Kidney epithelial cell (primary cell): Measurements from ENCODE around the gene PLD2. TPM values are rescaled to one million over a fixed set of nuclear protein-coding genes. Genes with fewer than 3 reads are reported as not detected.

Source experiments
- DNase-seq: peaks from one replicate; pipeline ENCODE4 v3.0.0-alpha.2; 2010; ENCODE audit warnings: low read depth
- H3K27me3 ChIP-seq: 2 replicates; pipeline ENCODE4 v1.6.0; 2011; ENCODE audit warnings: low read length; ENCODE audit not compliant: control insufficient read depth, insufficient read depth
- H3K36me3 ChIP-seq: 2 replicates; pipeline ENCODE4 v1.5.1; 2011; ENCODE audit warnings: low read length; ENCODE audit not compliant: control insufficient read depth, insufficient read depth
- H3K4me3 ChIP-seq: 2 replicates; pipeline ENCODE4 v1.5.1; 2011; ENCODE audit warnings: low read depth, mild to moderate bottlenecking, control low read depth, low read length
- total RNA-seq: library from RNA; depleted of rRNA; stranded (reverse); fragments of >200 nt; gene quantifications from 2 replicates; pipeline ENCODE4 v1.2.3, GENCODE V29; 2015
- TF ChIP-seq, protein P1 (sequence below): IDR thresholded peaks from 2 replicates; pipeline ENCODE4 v1.5.1; 2011; ENCODE audit warnings: mild to moderate bottlenecking, moderate library complexity, low read length, control low read depth, inconsistent platforms; ENCODE audit not compliant: insufficient read depth, poor library complexity, severe bottlenecking

The PLD2 gene
- total RNA-seq, 1 donor from 2014 or later = 17.4 TPM

DNA sequence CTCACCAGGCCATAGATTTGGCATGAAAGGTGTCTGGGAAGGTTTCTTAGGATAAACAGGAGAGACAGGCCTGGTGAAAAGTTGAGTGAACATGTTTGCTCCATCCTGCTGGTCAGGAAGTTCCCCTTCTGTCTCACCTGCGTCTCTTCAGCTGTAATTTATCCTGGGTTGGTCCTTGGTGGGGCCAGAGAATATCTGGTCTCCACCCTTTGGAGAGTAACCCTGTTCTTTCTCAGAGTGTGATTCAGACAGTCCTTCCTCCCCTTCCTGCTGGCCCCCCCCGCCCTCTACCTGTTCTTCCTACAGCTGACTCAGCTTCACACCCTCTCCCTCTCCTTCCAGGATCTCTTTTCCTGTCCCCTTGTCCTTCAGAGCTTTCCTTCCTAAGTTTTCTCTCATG lies 43.3 kb downstream of the PLD2 start:
- H3K36me3 ChIP-seq = no peaks in the 10 kb centered on the region
- no peak overlapping the region for H3K4me3 ChIP-seq
- TF ChIP-seq, protein P1, sequence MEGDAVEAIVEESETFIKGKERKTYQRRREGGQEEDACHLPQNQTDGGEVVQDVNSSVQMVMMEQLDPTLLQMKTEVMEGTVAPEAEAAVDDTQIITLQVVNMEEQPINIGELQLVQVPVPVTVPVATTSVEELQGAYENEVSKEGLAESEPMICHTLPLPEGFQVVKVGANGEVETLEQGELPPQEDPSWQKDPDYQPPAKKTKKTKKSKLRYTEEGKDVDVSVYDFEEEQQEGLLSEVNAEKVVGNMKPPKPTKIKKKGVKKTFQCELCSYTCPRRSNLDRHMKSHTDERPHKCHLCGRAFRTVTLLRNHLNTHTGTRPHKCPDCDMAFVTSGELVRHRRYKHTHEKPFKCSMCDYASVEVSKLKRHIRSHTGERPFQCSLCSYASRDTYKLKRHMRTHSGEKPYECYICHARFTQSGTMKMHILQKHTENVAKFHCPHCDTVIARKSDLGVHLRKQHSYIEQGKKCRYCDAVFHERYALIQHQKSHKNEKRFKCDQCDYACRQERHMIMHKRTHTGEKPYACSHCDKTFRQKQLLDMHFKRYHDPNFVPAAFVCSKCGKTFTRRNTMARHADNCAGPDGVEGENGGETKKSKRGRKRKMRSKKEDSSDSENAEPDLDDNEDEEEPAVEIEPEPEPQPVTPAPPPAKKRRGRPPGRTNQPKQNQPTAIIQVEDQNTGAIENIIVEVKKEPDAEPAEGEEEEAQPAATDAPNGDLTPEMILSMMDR = no peak
- no peak for DNase-seq
- no peaks in the 10 kb centered on the region for H3K27me3 ChIP-seq

DNA sequence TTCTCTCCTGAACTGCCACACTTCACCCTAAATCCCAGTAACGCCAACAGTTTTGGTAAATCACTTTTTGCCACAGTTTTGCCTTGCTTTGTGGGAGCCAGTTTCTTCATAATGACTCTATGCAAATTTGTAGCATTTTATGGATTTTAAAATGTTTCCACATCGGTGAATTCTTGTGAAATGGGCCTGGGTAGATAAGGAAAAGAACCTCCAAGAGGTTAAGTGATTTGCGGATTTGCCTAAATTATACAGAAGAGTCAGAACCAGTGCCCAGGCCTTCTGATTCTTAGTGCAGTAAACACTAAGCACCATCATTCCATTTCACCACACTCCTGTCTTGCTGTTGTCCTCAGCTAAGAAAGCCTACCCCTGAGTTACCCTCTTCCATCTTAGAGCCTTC lies 44.1 kb downstream of the PLD2 start:
- Histone ChIP-seq H3K4me3 (no peak overlapping the region), H3K36me3 (no peaks in the 10 kb centered on the region), H3K27me3 (no peaks in the 10 kb centered on the region)
- TF ChIP-seq, protein P1 = no peak
- no peak for DNase-seq

DNA sequence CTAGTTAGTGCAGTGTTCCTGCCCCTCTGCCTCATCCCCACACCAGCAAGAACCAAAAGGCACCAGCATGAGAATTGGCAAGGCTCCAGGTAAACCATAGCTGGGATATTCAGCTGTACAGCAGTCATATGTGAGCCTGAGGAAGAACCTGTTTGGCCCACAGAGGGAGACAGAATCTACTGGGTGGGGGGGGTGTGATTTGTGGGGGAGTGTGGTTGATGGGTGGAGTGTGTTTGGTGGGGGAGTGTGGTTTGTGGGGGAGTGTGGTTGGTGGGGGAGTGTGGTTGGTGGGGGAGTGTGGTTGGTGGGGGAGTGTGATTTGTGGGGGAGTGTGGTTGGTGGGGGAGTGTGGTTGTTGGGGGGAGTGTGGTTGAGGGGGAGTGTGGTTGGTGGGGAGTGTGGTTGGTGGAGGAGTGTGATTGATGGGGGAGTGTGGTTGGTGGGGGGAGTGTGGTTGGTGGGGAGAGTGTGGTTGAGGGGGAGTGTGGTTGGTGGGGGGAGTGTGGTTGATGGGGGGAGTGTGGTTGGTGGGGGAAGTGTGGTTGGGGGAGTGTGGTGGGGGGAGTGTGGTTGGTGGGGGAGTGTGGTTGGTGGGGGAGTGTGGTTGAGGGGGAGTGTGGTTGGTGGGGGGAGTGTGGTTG lies 45.7 kb downstream of the PLD2 start:
- TF ChIP-seq, protein P1 = no peak
- Histone ChIP-seq H3K36me3 (no peaks in the 10 kb centered on the region), H3K4me3 (no peak overlapping the region), H3K27me3 (no peaks in the 10 kb centered on the region)
- no peak for DNase-seq

DNA sequence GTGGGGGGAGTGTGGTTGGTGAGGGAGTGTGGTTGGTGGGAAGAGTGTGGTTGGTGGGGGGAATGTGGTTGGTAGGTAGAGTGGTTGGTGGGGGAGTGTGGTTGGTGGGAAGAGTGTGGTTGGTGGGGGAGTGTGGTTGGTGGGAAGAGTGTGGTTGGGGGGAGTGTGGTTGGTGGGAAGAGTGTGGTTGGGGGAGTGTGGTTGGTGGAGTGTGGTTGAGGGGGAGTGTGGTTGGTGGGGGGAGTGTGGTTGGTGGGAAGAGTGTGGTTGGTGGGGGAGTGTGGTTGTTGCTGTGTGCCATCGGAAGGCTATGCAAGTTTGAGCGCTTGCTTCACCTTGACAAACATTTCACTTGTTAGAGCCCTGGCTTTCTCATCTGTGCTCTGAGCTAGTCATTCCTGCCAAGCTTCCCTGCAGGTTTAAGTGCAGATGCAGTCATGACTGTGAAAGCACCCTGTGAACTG lies 46.3 kb downstream of the PLD2 start:
- no peaks in the 10 kb centered on the region for H3K27me3 ChIP-seq
- no peaks in the 10 kb centered on the region for H3K36me3 ChIP-seq
- no peak overlapping the region for H3K4me3 ChIP-seq
- TF ChIP-seq, protein P1 = no peak
- no peak for DNase-seq

DNA sequence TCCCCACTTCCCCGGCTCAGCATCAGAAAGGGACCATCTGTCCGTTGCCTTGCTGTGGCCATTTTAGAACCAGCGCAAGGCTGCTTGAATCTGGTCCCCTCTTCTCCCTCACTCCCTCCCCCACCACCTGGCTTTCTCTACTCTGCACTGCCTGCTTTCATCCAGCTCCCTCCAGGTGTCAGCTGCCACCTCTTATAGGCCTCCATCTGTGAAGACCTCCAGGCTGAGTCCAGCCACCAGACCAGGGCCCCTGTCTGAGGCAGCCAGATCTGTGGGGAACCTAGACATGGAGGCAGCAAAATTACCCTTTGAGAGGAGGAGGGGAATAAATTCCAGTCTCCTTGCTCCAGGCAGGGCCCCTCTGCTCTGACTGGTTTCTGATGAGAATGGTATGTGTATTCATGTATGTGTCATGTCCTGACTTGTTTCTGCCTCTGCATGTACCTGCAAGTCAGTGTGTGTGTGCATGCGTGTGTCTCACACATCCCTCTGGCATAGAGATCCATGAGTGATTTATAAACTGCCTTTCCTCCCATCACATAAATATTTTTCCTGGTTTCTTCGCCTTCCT lies 47.2 kb downstream of the PLD2 start:
- no peak for DNase-seq
- no peak overlapping the region for H3K4me3 ChIP-seq
- no peaks in the 10 kb centered on the region for H3K27me3 ChIP-seq
- H3K36me3 ChIP-seq = no peaks in the 10 kb centered on the region
- TF ChIP-seq, protein P1 = no peak

DNA sequence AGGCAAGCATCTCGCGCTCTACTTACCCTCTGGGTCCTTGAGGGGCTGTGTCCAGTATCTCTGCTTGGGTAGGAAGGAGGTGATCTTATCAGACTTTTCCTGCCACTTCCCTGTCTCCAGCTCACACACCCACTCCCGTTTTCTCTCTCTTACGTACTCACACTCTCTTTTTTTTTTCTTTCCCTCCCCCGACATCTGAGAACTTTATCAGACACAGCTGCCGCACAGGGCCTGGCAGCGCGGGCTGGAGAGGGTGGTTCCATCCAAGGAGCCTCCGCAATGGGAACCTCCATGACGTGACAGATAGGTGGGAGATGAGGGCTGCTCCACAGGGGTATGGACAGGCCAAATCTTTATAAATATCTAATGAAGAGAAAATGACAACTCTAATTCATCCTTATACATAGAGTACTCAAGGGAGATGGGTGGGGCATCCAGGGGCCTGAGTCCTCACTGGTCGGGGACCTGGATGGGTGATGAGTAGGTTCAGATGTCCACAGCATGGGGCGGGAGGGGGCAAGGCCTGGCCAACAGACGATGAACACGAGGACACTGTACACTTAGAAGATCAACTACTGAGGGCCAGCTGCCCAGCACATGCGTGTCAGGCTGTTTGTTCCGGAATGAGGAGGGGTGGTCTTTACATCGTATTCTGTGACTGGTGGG lies 49.5 kb downstream of the PLD2 start:
- H3K4me3 ChIP-seq = no peak overlapping the region
- H3K27me3 ChIP-seq = no peaks in the 10 kb centered on the region
- H3K36me3 ChIP-seq = no peaks in the 10 kb centered on the region
- TF ChIP-seq, protein P1 = no peak
- DNase-seq = no peak
